AG08396 (cell line): ENCODE measurements around the gene NPM3.

ENCODE experiments used
- DNase-seq: peaks from one replicate; pipeline ENCODE4 v3.0.0; 2012; ENCODE audit warnings: low spot score, mixed read lengths

The NPM3 gene

GRCh38 chr10:101758858-101759257 lies 24.4 kb downstream of the NPM3 start:
- no peak for DNase-seq

- no peak for DNase-seq
Observed at GRCh38 chr10:101752241-101752640, 31.0 kb downstream of the NPM3 start.

- no peak for DNase-seq
Observed at GRCh38 chr10:101749047-101750016, 33.9 kb downstream of the NPM3 start.

- DNase-seq = no peak
Observed at GRCh38 chr10:101748496-101748895, 34.8 kb downstream of the NPM3 start.

- no peak for DNase-seq
Observed at GRCh38 chr10:101745074-101745696, 38.1 kb downstream of the NPM3 start.

GRCh38 chr10:101744267-101744666 lies 39.0 kb downstream of the NPM3 start:
- no peak for DNase-seq

GRCh38 chr10:101741938-101742337 lies 41.3 kb downstream of the NPM3 start:
- DNase-seq = no peak

- no peak for DNase-seq
Observed at GRCh38 chr10:101736666-101737065, 46.6 kb downstream of the NPM3 start.

- no peak for DNase-seq
Observed at GRCh38 chr10:101732096-101732495, 51.1 kb downstream of the NPM3 start.
